BE2C (cell line): ENCODE results near the gene CFAP20.

Experiments used
- DNase-seq: peaks from one replicate; pipeline ENCODE4 v3.0.0-alpha.2; 2020
- H3K27me3 ChIP-seq: fragments of 250-450 bp; sonication (Bioruptor Pico); 2 replicates; pipeline ENCODE4 v1.5.1; 2020; ENCODE audit warnings: mild to moderate bottlenecking
- H3K36me3 ChIP-seq: fragments of 250-450 bp; sonication (Bioruptor Pico); 2 replicates; pipeline ENCODE4 v1.5.1; 2020; ENCODE audit warnings: mild to moderate bottlenecking
- H3K4me1 ChIP-seq: fragments of 250-450 bp; sonication (Bioruptor Pico); 2 replicates; pipeline ENCODE4 v1.5.1; 2020
- H3K4me3 ChIP-seq: 2 replicates; pipeline ENCODE4 v1.5.1; 2011; ENCODE audit warnings: low read depth, low read length
- H3K9me3 ChIP-seq: fragments of 250-450 bp; sonication (Bioruptor Pico); 2 replicates; pipeline ENCODE4 v1.5.1; 2020
- TF ChIP-seq, protein P1 (sequence below): IDR thresholded peaks from 2 replicates; pipeline ENCODE4 v1.5.1; 2012; ENCODE audit warnings: mild to moderate bottlenecking, low read depth, low read length

Gene CFAP20

DNA sequence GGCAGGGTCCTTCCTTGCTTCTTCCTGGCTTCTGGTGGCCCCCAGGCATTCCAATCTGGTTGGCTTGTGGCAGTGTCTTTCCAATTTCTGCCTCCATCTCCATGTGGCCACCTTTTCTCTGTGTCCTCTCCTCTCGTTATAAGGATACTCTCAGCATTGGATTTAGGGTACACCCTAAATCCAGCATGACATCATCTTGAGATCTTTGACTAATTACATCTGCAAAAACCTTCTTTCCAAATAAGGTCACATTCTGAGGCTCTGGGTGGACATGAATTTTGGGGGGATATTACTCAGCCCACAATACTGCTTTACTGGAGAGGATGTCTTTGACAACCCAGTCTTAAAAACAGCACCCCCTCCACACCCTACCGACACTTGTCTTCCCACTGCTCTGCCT is 18.9 kb upstream of the CFAP20 start:
- DNase-seq: no peak
- H3K27me3 ChIP-seq: no peaks in the 10 kb centered on the region
- H3K36me3 ChIP-seq: no peaks in the 10 kb centered on the region
- H3K4me1 ChIP-seq: no peaks in the 10 kb centered on the region
- H3K9me3 ChIP-seq: no peaks in the 10 kb centered on the region
- no peak overlapping the region for H3K4me3 ChIP-seq
- TF ChIP-seq, protein P1, sequence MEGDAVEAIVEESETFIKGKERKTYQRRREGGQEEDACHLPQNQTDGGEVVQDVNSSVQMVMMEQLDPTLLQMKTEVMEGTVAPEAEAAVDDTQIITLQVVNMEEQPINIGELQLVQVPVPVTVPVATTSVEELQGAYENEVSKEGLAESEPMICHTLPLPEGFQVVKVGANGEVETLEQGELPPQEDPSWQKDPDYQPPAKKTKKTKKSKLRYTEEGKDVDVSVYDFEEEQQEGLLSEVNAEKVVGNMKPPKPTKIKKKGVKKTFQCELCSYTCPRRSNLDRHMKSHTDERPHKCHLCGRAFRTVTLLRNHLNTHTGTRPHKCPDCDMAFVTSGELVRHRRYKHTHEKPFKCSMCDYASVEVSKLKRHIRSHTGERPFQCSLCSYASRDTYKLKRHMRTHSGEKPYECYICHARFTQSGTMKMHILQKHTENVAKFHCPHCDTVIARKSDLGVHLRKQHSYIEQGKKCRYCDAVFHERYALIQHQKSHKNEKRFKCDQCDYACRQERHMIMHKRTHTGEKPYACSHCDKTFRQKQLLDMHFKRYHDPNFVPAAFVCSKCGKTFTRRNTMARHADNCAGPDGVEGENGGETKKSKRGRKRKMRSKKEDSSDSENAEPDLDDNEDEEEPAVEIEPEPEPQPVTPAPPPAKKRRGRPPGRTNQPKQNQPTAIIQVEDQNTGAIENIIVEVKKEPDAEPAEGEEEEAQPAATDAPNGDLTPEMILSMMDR: no peak

DNA sequence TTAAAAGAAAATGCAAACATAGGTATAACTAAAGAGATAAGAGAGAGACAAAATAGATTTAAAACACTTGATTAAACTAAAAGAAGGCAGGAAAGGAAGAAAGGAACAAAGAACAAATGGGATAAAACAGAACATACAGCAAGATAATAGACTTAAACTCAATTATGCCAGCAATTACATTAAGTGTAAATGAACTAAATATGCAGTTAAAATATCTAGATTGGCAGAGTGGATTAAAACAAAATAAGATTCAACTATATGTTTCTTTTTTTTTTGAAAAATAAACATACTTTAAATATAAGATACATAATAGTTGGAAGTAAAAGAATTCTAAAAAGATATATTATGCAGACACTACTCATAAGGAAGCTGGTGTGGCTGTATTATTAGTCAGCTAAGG is 9.7 kb upstream of the CFAP20 start:
- Histone ChIP-seq H3K36me3 (no peaks in the 10 kb centered on the region), H3K27me3 (no peaks in the 10 kb centered on the region), H3K9me3 (no peaks in the 10 kb centered on the region), H3K4me1 (no peaks in the 10 kb centered on the region), H3K4me3 (no peak overlapping the region)
- DNase-seq: no peak
- TF ChIP-seq, protein P1: no peak

- DNase-seq: no peak
- no peaks in the 10 kb centered on the region for H3K36me3 ChIP-seq
- H3K27me3 ChIP-seq: no peaks in the 10 kb centered on the region
- no peak overlapping the region for H3K4me3 ChIP-seq
- H3K9me3 ChIP-seq: no peaks in the 10 kb centered on the region
- TF ChIP-seq, protein P1: no peak
- no peaks in the 10 kb centered on the region for H3K4me1 ChIP-seq
These were observed 8.4 kb upstream of the CFAP20 start for GRCh38 chr16:58137581-58137980.

DNA sequence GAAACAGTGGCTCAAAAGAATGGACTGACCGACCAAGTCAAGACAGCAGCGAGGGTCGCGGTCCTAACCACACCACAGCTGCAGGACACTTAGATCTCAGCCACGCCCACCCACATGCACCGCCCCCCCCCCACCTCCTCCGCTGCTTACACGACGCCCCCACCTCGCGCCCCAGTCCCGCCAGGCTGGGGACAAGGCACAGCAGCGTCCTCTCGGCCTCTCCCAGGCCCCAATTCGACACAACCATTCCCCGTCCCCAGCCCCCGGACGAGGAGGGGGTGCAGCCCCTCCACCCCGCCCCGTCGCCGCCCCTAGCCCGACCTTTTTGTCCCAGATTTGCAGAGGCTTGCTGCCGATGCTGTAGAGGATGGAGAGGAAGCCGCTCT is 477 bp downstream of the CFAP20 start:
- no peaks in the 10 kb centered on the region for H3K36me3 ChIP-seq
- peak; percentile 35 for DNase-seq
- H3K27me3 ChIP-seq: no peaks in the 10 kb centered on the region
- TF ChIP-seq, protein P1: no peak
- H3K4me1 ChIP-seq: peaks cover 14% of the 10 kb centered on the region; the same call in 1 of the 2 replicates
- H3K9me3 ChIP-seq: no peaks in the 10 kb centered on the region
- peak overlapping the region; percentile 93 for H3K4me3 ChIP-seq

- DNase-seq: no peak
- TF ChIP-seq, protein P1: no peak
- no peaks in the 10 kb centered on the region for H3K27me3 ChIP-seq
- peak overlapping the region; percentile 93 for H3K4me3 ChIP-seq
- no peaks in the 10 kb centered on the region for H3K9me3 ChIP-seq
- H3K4me1 ChIP-seq: peaks cover 14% of the 10 kb centered on the region; the same call in 1 of the 2 replicates
- no peaks in the 10 kb centered on the region for H3K36me3 ChIP-seq
These were observed 975 bp downstream of the CFAP20 start for GRCh38 chr16:58128181-58128631.

DNA sequence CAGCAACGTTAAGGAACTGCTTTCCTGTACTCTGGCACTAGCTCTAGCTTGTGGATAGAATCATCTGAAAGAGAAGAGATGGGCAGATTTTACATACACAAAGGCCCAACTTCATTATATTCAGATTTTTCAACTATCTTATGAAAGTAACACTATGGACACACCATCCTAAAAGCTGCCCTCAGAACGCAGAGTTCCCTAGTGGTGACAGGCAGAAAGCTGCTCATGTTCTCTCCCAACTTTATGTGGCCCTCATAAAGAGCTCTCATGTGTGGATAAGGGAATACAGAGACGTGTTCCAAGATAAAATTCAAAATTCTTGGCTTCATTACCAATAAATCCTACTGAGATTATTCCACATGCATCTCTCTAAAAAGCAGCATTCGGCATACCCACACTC is 1.5 kb downstream of the CFAP20 start:
- no peak for DNase-seq

More for the DNA sequence above, 1.5 kb downstream of the CFAP20 start:
- peak overlapping the region; percentile 93 for H3K4me3 ChIP-seq
- H3K36me3 ChIP-seq: no peaks in the 10 kb centered on the region
- TF ChIP-seq, protein P1: peak; percentile 33
- peaks cover 14% of the 10 kb centered on the region; the same call in 1 of the 2 replicates for H3K4me1 ChIP-seq
- no peaks in the 10 kb centered on the region for H3K9me3 ChIP-seq
- H3K27me3 ChIP-seq: no peaks in the 10 kb centered on the region
